Breast epithelium (tissue), 4 donors: ENCODE results near the gene PI16. TPM values are rescaled to one million over a fixed set of nuclear protein-coding genes. Genes with fewer than 3 reads are reported as not detected.

ENCODE experiments used
- DNase-seq, 2 donors: peaks; one replicate each; pipeline ENCODE4 v3.0.0-alpha.2; 2019; ENCODE audit warnings: low spot score in 2 of 2
- H3K27ac ChIP-seq, 2 donors: fragments of 200-600 bp; sonication (generic) in 1 of 2; one replicate each; pipeline ENCODE4 v1.5.1; 2016 to 2019; ENCODE audit warnings: mild to moderate bottlenecking in 1 of 2
- H3K27me3 ChIP-seq, 2 donors: fragments of 200-600 bp; sonication (generic) in 1 of 2; one replicate each; pipeline versions ENCODE4 v1.5.1 to v1.6.0; 2017 to 2019; ENCODE audit warnings: control low read depth in 1 of 2, mild to moderate bottlenecking in 1 of 2
- H3K36me3 ChIP-seq: fragments of 200-600 bp; one replicate; pipeline ENCODE4 v1.5.1; 2019
- H3K4me1 ChIP-seq, 2 donors: fragments of 200-600 bp; sonication (generic); one replicate each; pipeline ENCODE4 v1.5.1; 2016 to 2019; ENCODE audit warnings: control low read depth in 1 of 2
- H3K4me3 ChIP-seq, 3 donors: fragments of 200-600 bp; sonication (generic); 1 replicate in 2 of 3; 2 replicates in 1 of 3; pipeline ENCODE4 v1.5.1; 2016 to 2019; ENCODE audit warnings: mild to moderate bottlenecking in 3 of 3, moderate library complexity in 2 of 3
- H3K9me3 ChIP-seq, 2 donors: fragments of 200-600 bp; sonication (generic) in 1 of 2; one replicate each; pipeline ENCODE4 v1.5.1; 2016 to 2019; ENCODE audit warnings: control low read depth in 1 of 2
- POLR2A ChIP-seq: fragments of 450-650 bp; IDR thresholded peaks from one replicate; pipeline ENCODE4 v1.6.1; 2016; ENCODE audit warnings: antibody characterized with exemption, mild to moderate bottlenecking, moderate library complexity
- POLR2AphosphoS5 ChIP-seq, 3 donors: sonication (generic); formaldehyde crosslinking; IDR thresholded peaks; one replicate each; pipeline ENCODE4 v1.6.1; 2017; ENCODE audit warnings: antibody characterized with exemption in 3 of 3
- intact Hi-C: fragments of 100-400 bp; cut with DNase I; formaldehyde crosslinking; loops from one replicate; pipeline ENCODE4 v1.15.1; 2023; ENCODE audit warnings: low total_unique reads
- total RNA-seq, 3 donors: library from RNA; depleted of rRNA; stranded (reverse); fragments of >200 nt; gene quantifications; one replicate each; pipeline ENCODE4 v1.1.0, GENCODE V29; 2016
- TF ChIP-seq, protein P1 (sequence below), 3 donors: fragments of 450-650 bp; IDR thresholded peaks; one replicate each; pipeline ENCODE4 v1.5.1; 2016 to 2017; ENCODE audit warnings: antibody characterized with exemption in 3 of 3, mild to moderate bottlenecking in 3 of 3, moderate library complexity in 3 of 3

The PI16 gene
- total RNA-seq, 3 donors from 2014 or later = 2.8 to 14.9 (median 5.2) TPM

DNA sequence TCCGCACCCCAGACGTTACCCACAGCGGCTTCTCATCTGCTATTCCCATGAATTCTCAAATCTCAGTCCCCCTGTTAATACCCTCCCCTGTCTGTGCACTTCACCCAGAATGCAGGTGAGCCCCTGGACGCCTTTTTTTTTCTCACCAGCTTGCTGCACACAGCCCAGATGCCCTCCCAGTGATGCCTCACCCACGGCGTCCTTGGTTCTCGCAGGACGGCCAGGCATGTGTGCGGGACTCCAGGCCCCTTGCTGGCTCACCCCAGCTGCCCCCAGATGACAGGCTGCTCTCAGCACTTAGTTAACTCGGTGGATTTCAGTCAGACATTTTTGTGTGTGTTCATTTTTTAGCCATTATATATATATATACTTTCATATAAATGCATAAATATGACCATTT lies 25.4 kb upstream of the PI16 start:
- Histone ChIP-seq H3K4me3 (no peak overlapping the region), H3K27me3 (no peaks in the 10 kb centered on the region), H3K27ac (peak overlapping the region; percentile 57 to 62), H3K9me3 (no peaks in the 10 kb centered on the region), H3K4me1 (no peaks in the 10 kb centered on the region), H3K36me3 (no peaks in the 10 kb centered on the region)
- DNase-seq = no peak
- TF ChIP-seq POLR2AphosphoS5 (IDR thresholded peaks at IDR 0.05) (no peak), POLR2A (no peak)
- TF ChIP-seq, protein P1, sequence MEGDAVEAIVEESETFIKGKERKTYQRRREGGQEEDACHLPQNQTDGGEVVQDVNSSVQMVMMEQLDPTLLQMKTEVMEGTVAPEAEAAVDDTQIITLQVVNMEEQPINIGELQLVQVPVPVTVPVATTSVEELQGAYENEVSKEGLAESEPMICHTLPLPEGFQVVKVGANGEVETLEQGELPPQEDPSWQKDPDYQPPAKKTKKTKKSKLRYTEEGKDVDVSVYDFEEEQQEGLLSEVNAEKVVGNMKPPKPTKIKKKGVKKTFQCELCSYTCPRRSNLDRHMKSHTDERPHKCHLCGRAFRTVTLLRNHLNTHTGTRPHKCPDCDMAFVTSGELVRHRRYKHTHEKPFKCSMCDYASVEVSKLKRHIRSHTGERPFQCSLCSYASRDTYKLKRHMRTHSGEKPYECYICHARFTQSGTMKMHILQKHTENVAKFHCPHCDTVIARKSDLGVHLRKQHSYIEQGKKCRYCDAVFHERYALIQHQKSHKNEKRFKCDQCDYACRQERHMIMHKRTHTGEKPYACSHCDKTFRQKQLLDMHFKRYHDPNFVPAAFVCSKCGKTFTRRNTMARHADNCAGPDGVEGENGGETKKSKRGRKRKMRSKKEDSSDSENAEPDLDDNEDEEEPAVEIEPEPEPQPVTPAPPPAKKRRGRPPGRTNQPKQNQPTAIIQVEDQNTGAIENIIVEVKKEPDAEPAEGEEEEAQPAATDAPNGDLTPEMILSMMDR (IDR thresholded peaks at IDR 0.05) = no peak
- intact Hi-C loops = no loop called here

DNA sequence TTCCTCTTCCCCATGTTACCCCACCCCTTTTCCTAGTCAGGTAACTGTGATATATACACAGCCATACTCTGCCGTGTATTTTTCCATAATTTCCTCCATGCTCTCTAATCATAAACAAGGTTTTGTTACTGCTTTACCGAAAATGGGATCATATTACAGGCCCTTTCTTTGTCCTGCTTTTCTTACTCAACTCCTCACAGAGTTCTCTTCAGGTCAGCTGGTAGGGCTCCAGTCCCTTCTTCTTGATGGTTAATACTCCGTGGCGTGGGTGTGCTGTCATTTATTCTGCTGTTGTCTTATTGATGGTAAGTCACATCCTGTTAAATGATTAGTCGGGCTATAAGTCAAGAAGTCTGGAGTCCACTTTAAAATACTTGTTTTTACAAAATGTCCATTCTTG lies 24.9 kb upstream of the PI16 start:
- Histone ChIP-seq H3K9me3 (no peaks in the 10 kb centered on the region), H3K4me3 (no peak overlapping the region), H3K27me3 (no peaks in the 10 kb centered on the region), H3K36me3 (no peaks in the 10 kb centered on the region), H3K27ac (peak overlapping the region; percentile 57 to 62), H3K4me1 (no peaks in the 10 kb centered on the region)
- intact Hi-C loops = no loop called here
- no peak for DNase-seq
- TF ChIP-seq POLR2AphosphoS5 (IDR thresholded peaks at IDR 0.05) (no peak), POLR2A (no peak)
- TF ChIP-seq, protein P1 (IDR thresholded peaks at IDR 0.05) = no peak

DNA sequence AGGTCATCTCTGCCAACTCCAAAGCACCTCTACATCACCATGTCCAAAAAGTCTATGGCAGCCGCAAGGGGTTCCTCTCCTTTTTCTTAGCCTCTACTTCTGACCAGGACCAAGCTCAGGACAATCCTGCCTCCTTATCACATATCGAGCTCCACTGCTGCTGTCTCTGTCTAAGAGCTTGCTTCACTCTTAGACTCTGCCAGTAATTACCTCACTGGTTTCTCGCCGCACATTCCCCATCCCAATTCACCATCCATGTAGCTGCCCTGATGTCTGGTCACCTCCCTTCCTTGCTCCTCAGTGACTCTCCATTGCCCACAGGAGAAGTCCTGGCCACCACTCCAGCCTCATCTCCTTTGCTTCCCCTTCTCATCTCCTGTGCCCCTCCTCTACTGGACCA lies 24.1 kb upstream of the PI16 start:
- peak overlapping the region; percentile 48 to 57 for H3K27ac ChIP-seq
- no peak for DNase-seq

DNA sequence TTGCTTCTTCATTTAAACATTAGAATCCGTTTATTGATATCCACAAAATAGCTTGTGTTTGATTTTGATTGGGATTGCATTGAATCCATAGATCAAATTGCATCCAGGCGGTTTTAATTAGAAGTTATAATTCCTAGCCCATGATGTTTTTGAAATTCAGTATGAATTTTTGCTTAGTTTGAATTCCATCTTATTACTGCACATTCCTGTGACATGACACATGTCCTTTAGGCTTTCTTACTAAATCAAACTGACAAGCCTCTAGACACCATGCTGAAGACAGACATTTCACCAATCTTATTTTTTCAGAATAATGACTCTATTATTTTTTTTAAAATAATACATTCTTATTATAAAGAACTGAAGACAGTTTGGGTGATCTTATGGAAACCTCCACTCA lies 21.4 kb upstream of the PI16 start:
- H3K4me1 ChIP-seq = no peaks in the 10 kb centered on the region
- intact Hi-C loops = no loop called here
- no peak for DNase-seq
- no peaks in the 10 kb centered on the region for H3K9me3 ChIP-seq
- no peak overlapping the region for H3K4me3 ChIP-seq
- TF ChIP-seq POLR2AphosphoS5 (IDR thresholded peaks at IDR 0.05) = no peak
- TF ChIP-seq POLR2A = no peak
- TF ChIP-seq, protein P1 (IDR thresholded peaks at IDR 0.05) = no peak
- H3K27me3 ChIP-seq = no peaks in the 10 kb centered on the region
- no peaks in the 10 kb centered on the region for H3K36me3 ChIP-seq
- no peak overlapping the region for H3K27ac ChIP-seq

More for the DNA sequence above, 24.1 kb upstream of the PI16 start:
- intact Hi-C loops = no loop called here
- no peaks in the 10 kb centered on the region for H3K4me1 ChIP-seq
- no peak for TF ChIP-seq POLR2A
- TF ChIP-seq, protein P1 (IDR thresholded peaks at IDR 0.05) = no peak
- no peak for TF ChIP-seq POLR2AphosphoS5 (IDR thresholded peaks at IDR 0.05)
- H3K36me3 ChIP-seq = no peaks in the 10 kb centered on the region
- no peaks in the 10 kb centered on the region for H3K27me3 ChIP-seq
- H3K4me3 ChIP-seq = no peak overlapping the region
- H3K9me3 ChIP-seq = no peaks in the 10 kb centered on the region

DNA sequence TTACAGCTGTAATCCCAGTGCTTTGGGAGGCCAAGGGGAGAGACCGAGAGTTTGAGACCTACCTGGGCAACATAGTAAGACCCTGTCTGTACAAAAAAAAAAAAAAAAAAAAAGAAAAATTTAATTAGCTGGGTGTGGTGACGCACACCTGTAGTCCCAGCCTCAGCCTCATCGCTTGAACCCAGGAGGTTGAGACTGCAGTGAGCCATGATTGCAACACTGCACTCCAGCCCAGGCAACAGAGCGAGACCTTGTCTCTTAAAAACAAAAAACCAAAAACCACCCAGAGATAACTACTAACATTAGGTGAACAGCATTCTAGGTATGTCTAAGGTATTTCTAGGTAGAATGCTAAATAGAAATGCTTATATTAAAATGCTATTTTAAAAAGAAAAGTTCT lies 21.0 kb upstream of the PI16 start:
- TF ChIP-seq, protein P1 (IDR thresholded peaks at IDR 0.05) = no peak
- TF ChIP-seq POLR2A = no peak
- no peak for TF ChIP-seq POLR2AphosphoS5 (IDR thresholded peaks at IDR 0.05)
- Histone ChIP-seq H3K9me3 (no peaks in the 10 kb centered on the region), H3K4me1 (no peaks in the 10 kb centered on the region), H3K4me3 (no peak overlapping the region), H3K27me3 (no peaks in the 10 kb centered on the region), H3K27ac (no peak overlapping the region), H3K36me3 (no peaks in the 10 kb centered on the region)
- intact Hi-C loops = no loop called here
- DNase-seq = no peak
